Activated naive CD4-positive, alpha-beta T cell treated with anti-CD3 and anti-CD28 coated beads for 36 hours (primary cell): ENCODE results near the gene GALNS. TPM values are rescaled to one million over a fixed set of nuclear protein-coding genes. Genes with fewer than 3 reads are reported as not detected.
A peak's percentile ranks its signal among the peaks of the same experiment; 100 is the strongest.

Source experiments
- CTCF ChIA-PET: fragments of 350-600 bp; sonication (Branson Sonifier 250); formaldehyde crosslinking; loops from one replicate; lab custom pipeline; 2021; ENCODE audit warnings: antibody characterized with exemption; lab: Charles Lee
- DNase-seq: peaks from one replicate; pipeline ENCODE4 v3.0.0-alpha.2; 2020
- H3K27ac Mint-ChIP-seq: one replicate; pipeline ENCODE4 v1.8.0; 2021; ENCODE audit warnings: mild to moderate bottlenecking, mixed read lengths
- H3K27me3 Mint-ChIP-seq: one replicate; pipeline ENCODE4 v1.8.0; 2021; ENCODE audit warnings: low read depth, mixed read lengths
- H3K36me3 Mint-ChIP-seq: one replicate; pipeline ENCODE4 v1.8.0; 2021; ENCODE audit warnings: low read depth, mixed read lengths
- H3K4me1 Mint-ChIP-seq: one replicate; pipeline ENCODE4 v1.8.0; 2021; ENCODE audit warnings: low read depth, mixed read lengths
- H3K4me3 Mint-ChIP-seq: one replicate; pipeline ENCODE4 v1.8.0; 2021; ENCODE audit warnings: mild to moderate bottlenecking, moderate library complexity, mixed read lengths
- H3K9me3 Mint-ChIP-seq: one replicate; pipeline ENCODE4 v1.8.0; 2021; ENCODE audit warnings: mixed read lengths
- intact Hi-C: fragments of 100-400 bp; cut with micrococcal nuclease; formaldehyde crosslinking; loops from one replicate; pipeline ENCODE4 v1.15.1; 2023
- total RNA-seq, 2 experiments: library from RNA; stranded (reverse); gene quantifications; one replicate each; pipeline ENCODE4 v1.2.3, GENCODE V29; 2021

GALNS gene
- total RNA-seq, 2 experiments from 2014 or later, result 10.9 to 11.2 TPM

- H3K9me3 Mint-ChIP-seq, result no peaks in the 10 kb centered on the region
- peaks cover 24% of the 10 kb centered on the region for H3K36me3 Mint-ChIP-seq
- intact Hi-C loops, result loop anchor here (5.0 kb wide), 2 partner anchors 124 to 284 kb away; no protein-coding TSS in a partner anchor
- DNase-seq, result no peak
- H3K4me3 Mint-ChIP-seq, result no peak overlapping the region
- H3K27ac Mint-ChIP-seq, result no peak overlapping the region
- peaks cover 20% of the 10 kb centered on the region for H3K4me1 Mint-ChIP-seq
- CTCF ChIA-PET, result interaction anchor here (1.7 to 8.0 kb wide), 3 partner anchors 20 to 76 kb away, joined by 6 to 45 read pairs (median 11); partner anchors contain the start of genes GALNS and TRAPPC2L
- H3K27me3 Mint-ChIP-seq, result no peaks in the 10 kb centered on the region
These were observed 43.2 kb downstream of the GALNS start for GRCh38 chr16:88813269-88814143.

- no peaks in the 10 kb centered on the region for H3K9me3 Mint-ChIP-seq
- H3K4me1 Mint-ChIP-seq, result peaks cover 25% of the 10 kb centered on the region
- peak overlapping the region; percentile 97 for H3K4me3 Mint-ChIP-seq
- peak overlapping the region; percentile 91 for H3K27ac Mint-ChIP-seq
- H3K27me3 Mint-ChIP-seq, result no peaks in the 10 kb centered on the region
- intact Hi-C loops, result loop anchor here (1.0 to 5.0 kb wide), 8 partner anchors 9 to 405 kb away; partner anchors contain the start of genes CDH15, CDT1, TRAPPC2L and ZNF778
- H3K36me3 Mint-ChIP-seq, result peaks cover 31% of the 10 kb centered on the region
- DNase-seq, result peak; percentile 58
- CTCF ChIA-PET, result interaction anchor here (0.6 to 8.0 kb wide), 8 partner anchors 19 to 755 kb away, joined by 3 to 45 read pairs (median 4); partner anchors contain the start of genes GALNS and TRAPPC2L
These were observed 44.1 kb downstream of the GALNS start for GRCh38 chr16:88812513-88813268.

GRCh38 chr16:88811769-88812512, 44.8 kb downstream of the GALNS start, which contains the start of gene APRT:
Gene APRT (minus strand): TSS chr16:88811928. CDS start chr16:88811899, 29 bp downstream.
- DNase-seq, result peak; percentile 97
- Mint-ChIP-seq H3K9me3 (no peaks in the 10 kb centered on the region), H3K4me1 (peaks cover 27% of the 10 kb centered on the region), H3K27me3 (no peaks in the 10 kb centered on the region), H3K36me3 (peaks cover 34% of the 10 kb centered on the region), H3K27ac (peak within 1 kb of the TSS; percentile 97), H3K4me3 (peak within 1 kb of the TSS; percentile 97)
- intact Hi-C loops, result loop anchor here (1.0 to 5.0 kb wide), 8 partner anchors 9 to 405 kb away; partner anchors contain the start of genes CDH15, CDT1, TRAPPC2L and ZNF778
- CTCF ChIA-PET, result interaction anchor here (0.6 to 8.0 kb wide), 10 partner anchors 9 to 755 kb away, joined by 3 to 45 read pairs (median 3); partner anchors contain the start of genes GALNS and TRAPPC2L

GRCh38 chr16:88810912-88811768, 45.6 kb downstream of the GALNS start:
- CTCF ChIA-PET, result interaction anchor here (0.5 to 8.0 kb wide), 9 partner anchors 9 to 107 kb away, joined by 3 to 45 read pairs (median 7); partner anchors contain the start of genes GALNS and TRAPPC2L
- intact Hi-C loops, result loop anchor here (5.0 kb wide), 2 partner anchors 126 to 286 kb away; no protein-coding TSS in a partner anchor
- Mint-ChIP-seq H3K36me3 (peaks cover 38% of the 10 kb centered on the region), H3K27ac (peak overlapping the region; percentile 85), H3K4me3 (peak overlapping the region; percentile 97), H3K27me3 (no peaks in the 10 kb centered on the region), H3K9me3 (no peaks in the 10 kb centered on the region), H3K4me1 (peaks cover 31% of the 10 kb centered on the region)
- peak; percentile 53 for DNase-seq

- DNase-seq, result peak; percentile 73
- Mint-ChIP-seq H3K9me3 (no peaks in the 10 kb centered on the region), H3K27me3 (no peaks in the 10 kb centered on the region), H3K4me1 (peaks cover 32% of the 10 kb centered on the region), H3K27ac (peak overlapping the region; percentile 85), H3K36me3 (peaks cover 42% of the 10 kb centered on the region), H3K4me3 (peak overlapping the region; percentile 97)
- intact Hi-C loops, result loop anchor here (5.0 kb wide), 2 partner anchors 127 to 287 kb away; no protein-coding TSS in a partner anchor
- CTCF ChIA-PET, result interaction anchor here (0.5 to 2.5 kb wide), 8 partner anchors 14 to 103 kb away, joined by 3 to 13 read pairs (median 4); no protein-coding TSS in a partner anchor
These were observed 46.4 kb downstream of the GALNS start for GRCh38 chr16:88810166-88810911.

- CTCF ChIA-PET, result interaction anchor here (0.9 to 2.5 kb wide), 6 partner anchors 13 to 73 kb away, joined by 3 to 13 read pairs (median 5); no protein-coding TSS in a partner anchor
- Mint-ChIP-seq H3K36me3 (peaks cover 44% of the 10 kb centered on the region), H3K27me3 (no peaks in the 10 kb centered on the region), H3K27ac (peak overlapping the region; percentile 85), H3K4me1 (peaks cover 32% of the 10 kb centered on the region), H3K9me3 (no peaks in the 10 kb centered on the region), H3K4me3 (peak overlapping the region; percentile 97)
- intact Hi-C loops, result loop anchor here (5.0 kb wide), 2 partner anchors 128 to 288 kb away; no protein-coding TSS in a partner anchor
- DNase-seq, result no peak
These were observed 47.0 kb downstream of the GALNS start for GRCh38 chr16:88809676-88810165.

GRCh38 chr16:88809068-88809675, 47.6 kb downstream of the GALNS start:
- peaks cover 33% of the 10 kb centered on the region for H3K4me1 Mint-ChIP-seq
- peak; percentile 30 for DNase-seq
- intact Hi-C loops, result no loop called here
- CTCF ChIA-PET, result interaction anchor here (1.2 to 2.5 kb wide), 3 partner anchors 13 to 72 kb away, joined by 3 to 13 read pairs (median 7); no protein-coding TSS in a partner anchor
- H3K27me3 Mint-ChIP-seq, result no peaks in the 10 kb centered on the region
- peak overlapping the region; percentile 97 for H3K4me3 Mint-ChIP-seq
- H3K27ac Mint-ChIP-seq, result peak overlapping the region; percentile 85
- peaks cover 49% of the 10 kb centered on the region for H3K36me3 Mint-ChIP-seq
- no peaks in the 10 kb centered on the region for H3K9me3 Mint-ChIP-seq

GRCh38 chr16:88807626-88808453, 48.9 kb downstream of the GALNS start:
- intact Hi-C loops, result no loop called here
- no peaks in the 10 kb centered on the region for H3K27me3 Mint-ChIP-seq
- H3K27ac Mint-ChIP-seq, result peak overlapping the region; percentile 13
- peaks cover 49% of the 10 kb centered on the region for H3K36me3 Mint-ChIP-seq
- H3K4me1 Mint-ChIP-seq, result peaks cover 33% of the 10 kb centered on the region
- peak overlapping the region; percentile 32 for H3K4me3 Mint-ChIP-seq
- no peak for DNase-seq
- no peaks in the 10 kb centered on the region for H3K9me3 Mint-ChIP-seq
- CTCF ChIA-PET, result no interaction called here

GRCh38 chr16:88807142-88807625, 49.6 kb downstream of the GALNS start:
- CTCF ChIA-PET, result no interaction called here
- intact Hi-C loops, result no loop called here
- no peaks in the 10 kb centered on the region for H3K9me3 Mint-ChIP-seq

More at GRCh38 chr16:88807142-88807625, 49.6 kb downstream of the GALNS start:
- H3K36me3 Mint-ChIP-seq, result peaks cover 49% of the 10 kb centered on the region
- no peaks in the 10 kb centered on the region for H3K27me3 Mint-ChIP-seq
- H3K4me3 Mint-ChIP-seq, result peak overlapping the region; percentile 38
- no peak overlapping the region for H3K27ac Mint-ChIP-seq
- peaks cover 31% of the 10 kb centered on the region for H3K4me1 Mint-ChIP-seq
- DNase-seq, result no peak
